ENCODE results near the gene SIGLEC14. TPM values are rescaled to one million over a fixed set of nuclear protein-coding genes. Genes with fewer than 3 reads are reported as not detected.

Gene SIGLEC14
- polyA plus RNA-seq, 1 donor from 2014 or later, result not detected

DNA sequence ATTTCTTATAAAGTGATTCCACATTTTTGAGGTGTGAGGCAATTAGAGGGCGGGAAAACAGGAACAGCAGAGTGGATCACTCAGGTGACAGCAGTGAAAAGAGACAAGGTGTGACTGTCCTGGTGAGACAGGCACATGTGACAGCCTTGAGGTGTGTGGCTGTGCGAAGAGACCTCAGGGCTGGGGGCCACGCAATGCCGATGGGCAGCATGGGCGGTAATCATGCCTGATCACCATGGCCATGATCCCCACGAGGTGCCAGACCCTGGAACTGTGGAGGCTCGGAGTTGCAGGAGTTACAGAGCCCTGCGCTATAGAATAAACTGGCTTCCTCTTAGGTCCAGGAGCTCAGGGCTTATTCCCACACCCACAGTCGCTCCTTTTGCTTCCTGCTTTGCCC lies 48.5 kb upstream of the SIGLEC14 start:
- no peak overlapping the region for H3K9ac ChIP-seq (ENCODE audit: low read length)
- no peak overlapping the region for H3K27ac ChIP-seq (ENCODE audit: low read length)
- peaks cover 7% of the 10 kb centered on the region for H3K36me3 ChIP-seq (ENCODE audit: insufficient read depth, low read length)
- no peaks in the 10 kb centered on the region for H3F3A ChIP-seq (ENCODE audit: insufficient read depth, low read length, poor library complexity, severe bottlenecking)
- H3K9me3 ChIP-seq (ENCODE audit: low read length), result no peaks in the 10 kb centered on the region
- no peaks in the 10 kb centered on the region for H3K9me2 ChIP-seq (ENCODE audit: insufficient read depth, low read length)
- no peak for TF ChIP-seq EZH2 (IDR thresholded peaks at IDR 0.05; ENCODE audit: borderline replicate concordance, insufficient read depth, low read length, poor library complexity, severe bottlenecking)
- TF ChIP-seq, protein P1, sequence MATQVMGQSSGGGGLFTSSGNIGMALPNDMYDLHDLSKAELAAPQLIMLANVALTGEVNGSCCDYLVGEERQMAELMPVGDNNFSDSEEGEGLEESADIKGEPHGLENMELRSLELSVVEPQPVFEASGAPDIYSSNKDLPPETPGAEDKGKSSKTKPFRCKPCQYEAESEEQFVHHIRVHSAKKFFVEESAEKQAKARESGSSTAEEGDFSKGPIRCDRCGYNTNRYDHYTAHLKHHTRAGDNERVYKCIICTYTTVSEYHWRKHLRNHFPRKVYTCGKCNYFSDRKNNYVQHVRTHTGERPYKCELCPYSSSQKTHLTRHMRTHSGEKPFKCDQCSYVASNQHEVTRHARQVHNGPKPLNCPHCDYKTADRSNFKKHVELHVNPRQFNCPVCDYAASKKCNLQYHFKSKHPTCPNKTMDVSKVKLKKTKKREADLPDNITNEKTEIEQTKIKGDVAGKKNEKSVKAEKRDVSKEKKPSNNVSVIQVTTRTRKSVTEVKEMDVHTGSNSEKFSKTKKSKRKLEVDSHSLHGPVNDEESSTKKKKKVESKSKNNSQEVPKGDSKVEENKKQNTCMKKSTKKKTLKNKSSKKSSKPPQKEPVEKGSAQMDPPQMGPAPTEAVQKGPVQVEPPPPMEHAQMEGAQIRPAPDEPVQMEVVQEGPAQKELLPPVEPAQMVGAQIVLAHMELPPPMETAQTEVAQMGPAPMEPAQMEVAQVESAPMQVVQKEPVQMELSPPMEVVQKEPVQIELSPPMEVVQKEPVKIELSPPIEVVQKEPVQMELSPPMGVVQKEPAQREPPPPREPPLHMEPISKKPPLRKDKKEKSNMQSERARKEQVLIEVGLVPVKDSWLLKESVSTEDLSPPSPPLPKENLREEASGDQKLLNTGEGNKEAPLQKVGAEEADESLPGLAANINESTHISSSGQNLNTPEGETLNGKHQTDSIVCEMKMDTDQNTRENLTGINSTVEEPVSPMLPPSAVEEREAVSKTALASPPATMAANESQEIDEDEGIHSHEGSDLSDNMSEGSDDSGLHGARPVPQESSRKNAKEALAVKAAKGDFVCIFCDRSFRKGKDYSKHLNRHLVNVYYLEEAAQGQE (IDR thresholded peaks at IDR 0.05; ENCODE audit: borderline replicate concordance), result no peak
- TF ChIP-seq EP300 (conservative IDR thresholded peaks at IDR 0.05; ENCODE audit: poor library complexity, severe bottlenecking), result no peak
- TF ChIP-seq TAF1 (IDR thresholded peaks at IDR 0.05; ENCODE audit: low read depth), result no peak
- TF ChIP-seq MXI1 (conservative IDR thresholded peaks at IDR 0.05; ENCODE audit: poor library complexity, severe bottlenecking), result no peak
- TF ChIP-seq, protein P2, sequence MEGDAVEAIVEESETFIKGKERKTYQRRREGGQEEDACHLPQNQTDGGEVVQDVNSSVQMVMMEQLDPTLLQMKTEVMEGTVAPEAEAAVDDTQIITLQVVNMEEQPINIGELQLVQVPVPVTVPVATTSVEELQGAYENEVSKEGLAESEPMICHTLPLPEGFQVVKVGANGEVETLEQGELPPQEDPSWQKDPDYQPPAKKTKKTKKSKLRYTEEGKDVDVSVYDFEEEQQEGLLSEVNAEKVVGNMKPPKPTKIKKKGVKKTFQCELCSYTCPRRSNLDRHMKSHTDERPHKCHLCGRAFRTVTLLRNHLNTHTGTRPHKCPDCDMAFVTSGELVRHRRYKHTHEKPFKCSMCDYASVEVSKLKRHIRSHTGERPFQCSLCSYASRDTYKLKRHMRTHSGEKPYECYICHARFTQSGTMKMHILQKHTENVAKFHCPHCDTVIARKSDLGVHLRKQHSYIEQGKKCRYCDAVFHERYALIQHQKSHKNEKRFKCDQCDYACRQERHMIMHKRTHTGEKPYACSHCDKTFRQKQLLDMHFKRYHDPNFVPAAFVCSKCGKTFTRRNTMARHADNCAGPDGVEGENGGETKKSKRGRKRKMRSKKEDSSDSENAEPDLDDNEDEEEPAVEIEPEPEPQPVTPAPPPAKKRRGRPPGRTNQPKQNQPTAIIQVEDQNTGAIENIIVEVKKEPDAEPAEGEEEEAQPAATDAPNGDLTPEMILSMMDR (IDR thresholded peaks at IDR 0.05; ENCODE audit: poor library complexity, severe bottlenecking), result no peak
- TF ChIP-seq RAD21 (conservative IDR thresholded peaks at IDR 0.05), result no peak
- TF ChIP-seq POLR2AphosphoS5 (IDR thresholded peaks at IDR 0.05), result no peak
- TF ChIP-seq SMC3 (conservative IDR thresholded peaks at IDR 0.05; ENCODE audit: poor library complexity), result no peak
- no peak overlapping the region for H3K4me3 ChIP-seq (ENCODE audit: low read length)
- H2AFZ ChIP-seq (ENCODE audit: low read depth, low read length), result no peak overlapping the region
- no peaks in the 10 kb centered on the region for H3K27me3 ChIP-seq (ENCODE audit: insufficient read depth, low read depth, low read length)
- H3K4me2 ChIP-seq (ENCODE audit: low read length), result no peak overlapping the region
- H4K20me1 ChIP-seq (ENCODE audit: insufficient read depth), result peaks cover 13% of the 10 kb centered on the region
- H3K79me2 ChIP-seq (replicated peaks; ENCODE audit: insufficient read depth, low read length), result peaks cover 30% of the 10 kb centered on the region

DNA sequence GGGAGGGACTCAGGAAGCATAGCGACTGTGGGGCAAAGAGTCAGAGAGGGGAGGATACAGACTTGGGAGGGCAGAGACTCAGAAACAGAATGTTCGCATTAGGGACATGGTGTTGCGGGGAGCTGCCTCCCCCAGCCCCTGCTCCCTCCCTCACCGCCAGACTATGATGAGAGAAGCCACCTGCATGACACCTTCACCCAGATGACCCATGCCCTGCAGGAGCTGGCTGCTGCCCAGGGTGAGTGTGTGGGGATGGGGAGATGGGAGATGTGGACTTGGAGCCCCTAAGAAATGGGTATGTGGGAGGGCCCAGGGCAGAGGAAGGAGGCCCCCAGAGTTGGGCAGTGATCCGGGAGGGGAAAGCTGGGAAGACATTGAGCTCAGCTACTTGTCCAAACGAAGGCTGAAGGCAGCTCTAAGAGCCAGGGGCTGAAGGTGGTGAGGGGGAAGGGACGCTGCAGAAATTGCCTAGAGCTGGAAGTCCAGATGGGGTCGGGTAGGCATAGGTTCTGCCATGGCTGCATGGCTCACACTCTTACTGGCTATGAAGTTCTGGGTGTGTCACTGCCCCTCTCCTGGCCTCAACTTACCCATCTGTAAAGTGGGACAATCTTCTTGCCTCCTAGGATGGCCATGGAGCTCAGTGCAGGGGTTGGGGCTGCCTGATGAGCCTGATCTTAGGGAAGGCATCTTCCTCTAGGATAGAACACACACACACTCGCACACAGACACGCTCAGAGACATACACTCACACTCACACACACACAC lies 47.9 kb upstream of the SIGLEC14 start:
- H3K9me2 ChIP-seq (ENCODE audit: insufficient read depth, low read length), result no peaks in the 10 kb centered on the region
- H3K36me3 ChIP-seq (ENCODE audit: insufficient read depth, low read length), result peaks cover 7% of the 10 kb centered on the region
- peaks cover 36% of the 10 kb centered on the region for H3K79me2 ChIP-seq (replicated peaks; ENCODE audit: insufficient read depth, low read length)
- peaks cover 13% of the 10 kb centered on the region for H4K20me1 ChIP-seq (ENCODE audit: insufficient read depth)
- H3K4me2 ChIP-seq (ENCODE audit: low read length), result no peak overlapping the region
- no peak for TF ChIP-seq MXI1 (conservative IDR thresholded peaks at IDR 0.05; ENCODE audit: poor library complexity, severe bottlenecking)
- TF ChIP-seq POLR2AphosphoS5 (IDR thresholded peaks at IDR 0.05), result no peak
- no peak for TF ChIP-seq SMC3 (conservative IDR thresholded peaks at IDR 0.05; ENCODE audit: poor library complexity)
- no peak for TF ChIP-seq TAF1 (IDR thresholded peaks at IDR 0.05; ENCODE audit: low read depth)
- TF ChIP-seq, protein P2 (IDR thresholded peaks at IDR 0.05; ENCODE audit: poor library complexity, severe bottlenecking), result no peak
- TF ChIP-seq, protein P1 (IDR thresholded peaks at IDR 0.05; ENCODE audit: borderline replicate concordance), result no peak
- TF ChIP-seq RAD21 (conservative IDR thresholded peaks at IDR 0.05), result no peak
- no peak for TF ChIP-seq EP300 (conservative IDR thresholded peaks at IDR 0.05; ENCODE audit: poor library complexity, severe bottlenecking)
- TF ChIP-seq EZH2 (IDR thresholded peaks at IDR 0.05; ENCODE audit: borderline replicate concordance, insufficient read depth, low read length, poor library complexity, severe bottlenecking), result no peak
- no peak overlapping the region for H3K4me3 ChIP-seq (ENCODE audit: low read length)
- no peak overlapping the region for H3K9ac ChIP-seq (ENCODE audit: low read length)
- H3K27ac ChIP-seq (ENCODE audit: low read length), result no peak overlapping the region
- no peaks in the 10 kb centered on the region for H3K9me3 ChIP-seq (ENCODE audit: low read length)
- no peak overlapping the region for H2AFZ ChIP-seq (ENCODE audit: low read depth, low read length)
- H3F3A ChIP-seq (ENCODE audit: insufficient read depth, low read length, poor library complexity, severe bottlenecking), result no peaks in the 10 kb centered on the region
- no peaks in the 10 kb centered on the region for H3K27me3 ChIP-seq (ENCODE audit: insufficient read depth, low read depth, low read length)
